Measurements from ENCODE around the gene UBE3A. TPM values are rescaled to one million over a fixed set of nuclear protein-coding genes. Genes with fewer than 3 reads are reported as not detected.

UBE3A gene
- total and polyA plus RNA-seq, 9 donors = 27.0 to 130 (median 93.0) TPM

DNA sequence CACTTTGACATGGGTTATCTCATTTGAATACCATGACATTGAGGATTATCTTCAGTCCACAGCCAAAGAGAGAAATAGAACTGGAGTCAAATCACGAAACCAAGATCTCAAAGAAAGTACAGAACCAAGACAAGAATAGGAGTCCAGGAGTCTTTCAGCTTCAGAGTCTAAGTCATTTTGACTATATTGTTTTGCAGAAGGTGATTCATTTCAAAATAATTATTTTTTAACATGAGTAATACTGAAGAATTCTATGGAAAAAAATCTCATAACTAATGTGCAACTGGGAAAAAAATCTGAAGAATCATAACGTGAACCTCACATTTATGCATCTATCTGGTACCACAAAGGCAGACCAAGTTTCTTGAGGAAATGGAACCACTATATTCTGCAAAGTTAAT is 60.3 kb downstream of the UBE3A start:
- 81 to 82% (median 81%) methylated on average over 2 of the region's 2 CpGs for WGBS, 3 donors
- Histone ChIP-seq H3K4me3 (no peak overlapping the region), H3K27me3 (no peaks in the 10 kb centered on the region), H3K27ac (no peak overlapping the region), H3K36me3 (no peaks in the 10 kb centered on the region), H3K4me1 (ENCODE audit: insufficient read depth) (peaks cover 3% of the 10 kb centered on the region), H3K9me3 (peaks cover 0 to 3% of the 10 kb centered on the region in 2 donors)
- intact Hi-C loops (cut with DNase I) = no loop called here
- TF ChIP-seq EP300 (IDR thresholded peaks at IDR 0.05) = no peak
- TF ChIP-seq, protein P1, sequence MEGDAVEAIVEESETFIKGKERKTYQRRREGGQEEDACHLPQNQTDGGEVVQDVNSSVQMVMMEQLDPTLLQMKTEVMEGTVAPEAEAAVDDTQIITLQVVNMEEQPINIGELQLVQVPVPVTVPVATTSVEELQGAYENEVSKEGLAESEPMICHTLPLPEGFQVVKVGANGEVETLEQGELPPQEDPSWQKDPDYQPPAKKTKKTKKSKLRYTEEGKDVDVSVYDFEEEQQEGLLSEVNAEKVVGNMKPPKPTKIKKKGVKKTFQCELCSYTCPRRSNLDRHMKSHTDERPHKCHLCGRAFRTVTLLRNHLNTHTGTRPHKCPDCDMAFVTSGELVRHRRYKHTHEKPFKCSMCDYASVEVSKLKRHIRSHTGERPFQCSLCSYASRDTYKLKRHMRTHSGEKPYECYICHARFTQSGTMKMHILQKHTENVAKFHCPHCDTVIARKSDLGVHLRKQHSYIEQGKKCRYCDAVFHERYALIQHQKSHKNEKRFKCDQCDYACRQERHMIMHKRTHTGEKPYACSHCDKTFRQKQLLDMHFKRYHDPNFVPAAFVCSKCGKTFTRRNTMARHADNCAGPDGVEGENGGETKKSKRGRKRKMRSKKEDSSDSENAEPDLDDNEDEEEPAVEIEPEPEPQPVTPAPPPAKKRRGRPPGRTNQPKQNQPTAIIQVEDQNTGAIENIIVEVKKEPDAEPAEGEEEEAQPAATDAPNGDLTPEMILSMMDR (IDR thresholded peaks at IDR 0.05) = no peak
- no peak for TF ChIP-seq POLR2A (IDR thresholded peaks at IDR 0.05)
- no peak for DNase-seq

DNA sequence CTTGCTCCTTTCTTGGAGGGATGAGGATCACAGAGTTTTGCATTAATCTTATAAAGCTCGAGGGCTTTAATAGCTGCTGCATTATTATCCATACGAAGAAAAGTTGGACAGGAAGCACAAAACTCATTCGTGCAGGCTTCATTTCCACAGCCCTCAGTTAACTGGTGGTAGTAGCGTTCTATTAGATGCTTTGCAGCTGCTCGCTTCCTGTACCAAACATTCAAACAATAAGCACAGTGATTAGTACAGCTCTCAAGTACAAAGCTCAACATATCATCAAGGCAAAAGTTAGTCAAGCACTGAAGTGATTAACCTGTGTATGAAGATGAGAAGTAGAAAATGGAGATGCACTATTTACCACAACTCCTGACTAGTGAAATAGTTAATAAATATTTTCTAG is 63.3 kb downstream of the UBE3A start:
- Histone ChIP-seq H3K4me3 (no peak overlapping the region), H3K27me3 (no peaks in the 10 kb centered on the region), H3K4me1 (ENCODE audit: insufficient read depth) (peaks cover 3% of the 10 kb centered on the region), H3K36me3 (no peaks in the 10 kb centered on the region), H3K9me3 (no peaks in the 10 kb centered on the region), H3K27ac (no peak overlapping the region)
- WGBS, 3 donors = 20 to 49% (median 33%) methylated on average over 5 of the region's 5 CpGs
- TF ChIP-seq, protein P1 (IDR thresholded peaks at IDR 0.05) = no peak
- TF ChIP-seq EP300 (IDR thresholded peaks at IDR 0.05) = no peak
- TF ChIP-seq POLR2A (IDR thresholded peaks at IDR 0.05) = no peak
- intact Hi-C loops (cut with DNase I) = no loop called here
- DNase-seq = no peak

DNA sequence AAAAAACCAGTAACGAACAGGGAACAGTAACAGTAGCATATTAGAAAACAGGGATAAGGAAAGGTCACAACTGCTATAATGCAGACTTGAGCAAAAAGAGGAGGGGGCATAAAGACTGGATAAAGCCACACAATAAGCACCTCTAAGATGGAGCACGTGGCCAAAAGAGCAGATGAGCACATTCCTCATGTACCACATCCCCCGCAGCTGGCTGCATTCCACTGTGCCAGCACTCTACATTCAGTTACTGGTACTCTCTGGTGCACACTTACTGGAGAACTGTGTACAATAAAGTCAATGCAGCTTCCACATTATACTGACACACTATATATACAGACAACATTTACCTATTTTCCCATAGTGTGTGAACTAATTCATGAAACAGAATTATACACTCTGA is 64.7 kb downstream of the UBE3A start:
- no peaks in the 10 kb centered on the region for H3K36me3 ChIP-seq
- TF ChIP-seq, protein P1 (IDR thresholded peaks at IDR 0.05) = no peak
- no peaks in the 10 kb centered on the region for H3K9me3 ChIP-seq
- intact Hi-C loops (cut with DNase I) = no loop called here
- no peak overlapping the region for H3K4me3 ChIP-seq
- 54 to 64% (median 57%) methylated on average over 3 of the region's 3 CpGs for WGBS, 3 donors
- no peak for DNase-seq
- H3K4me1 ChIP-seq (ENCODE audit: insufficient read depth) = peaks cover 3% of the 10 kb centered on the region
- no peaks in the 10 kb centered on the region for H3K27me3 ChIP-seq
- no peak overlapping the region for H3K27ac ChIP-seq

DNA sequence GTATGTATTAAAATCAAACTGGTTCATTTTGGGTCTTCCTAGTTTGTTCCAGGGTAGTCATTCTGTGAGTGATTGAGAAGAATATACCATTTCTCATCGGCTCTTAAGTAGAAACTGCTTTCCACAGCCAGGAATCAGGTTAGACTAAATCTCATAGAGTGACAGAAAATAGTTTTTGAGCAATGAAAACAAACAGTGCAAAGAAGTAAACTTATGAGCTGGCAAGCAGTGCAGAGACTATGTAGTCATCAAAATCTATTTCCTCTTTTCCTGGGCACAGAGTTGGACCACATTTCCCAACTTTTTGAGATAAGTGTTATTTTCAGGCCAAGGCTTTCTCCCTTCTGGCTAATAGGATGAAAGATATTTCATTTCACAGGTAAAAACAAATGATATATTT is 66.5 kb downstream of the UBE3A start:
- TF ChIP-seq POLR2A (IDR thresholded peaks at IDR 0.05) (no peak), EP300 (IDR thresholded peaks at IDR 0.05) (no peak)
- TF ChIP-seq, protein P1 (IDR thresholded peaks at IDR 0.05) = no peak
- Histone ChIP-seq H3K36me3 (no peaks in the 10 kb centered on the region), H3K27me3 (no peaks in the 10 kb centered on the region), H3K4me3 (no peak overlapping the region), H3K27ac (no peak overlapping the region), H3K9me3 (no peaks in the 10 kb centered on the region), H3K4me1 (ENCODE audit: insufficient read depth) (peaks cover 3% of the 10 kb centered on the region)
- no peak for DNase-seq
- intact Hi-C loops (cut with DNase I) = no loop called here
- 84 to 94% (median 85%) methylated on average over 1 of the region's 1 CpG for WGBS, 3 donors

DNA sequence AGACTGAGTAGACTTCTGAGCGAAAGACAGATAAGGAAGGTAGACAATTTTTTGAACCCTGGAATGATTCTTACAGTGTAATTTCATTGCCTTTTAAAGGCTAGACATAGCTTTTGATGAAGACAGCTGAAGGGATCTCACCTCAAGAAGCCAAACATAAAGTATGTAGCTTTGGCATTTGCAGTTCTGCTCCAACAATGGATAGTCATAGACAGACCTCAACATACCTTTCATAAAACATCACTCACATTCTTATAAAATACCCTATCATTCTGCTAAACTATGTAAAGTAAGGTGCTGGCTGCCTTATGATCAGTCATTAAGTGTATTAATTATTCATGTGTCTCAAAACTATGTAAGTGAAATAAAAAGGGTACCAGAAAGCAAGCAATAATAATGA is 70.0 kb downstream of the UBE3A start:
- TF ChIP-seq EP300 (IDR thresholded peaks at IDR 0.05) (no peak), POLR2A (IDR thresholded peaks at IDR 0.05) (no peak)
- TF ChIP-seq, protein P1 (IDR thresholded peaks at IDR 0.05) = no peak
- H3K4me3 ChIP-seq = no peak overlapping the region
- no peaks in the 10 kb centered on the region for H3K27me3 ChIP-seq
- no peaks in the 10 kb centered on the region for H3K36me3 ChIP-seq
- H3K27ac ChIP-seq = no peak overlapping the region
- no peaks in the 10 kb centered on the region for H3K4me1 ChIP-seq (ENCODE audit: insufficient read depth)
- intact Hi-C loops (cut with DNase I) = loop anchor here in 1 of 4 donors (10.0 kb wide), 1 partner anchor 264 kb away; no protein-coding TSS in a partner anchor
- no peaks in the 10 kb centered on the region for H3K9me3 ChIP-seq
- 96 to 100% (median 98%) methylated on average over 1 of the region's 1 CpG for WGBS, 3 donors
- DNase-seq = no peak
